Measurements from ENCODE around the gene REL. TPM values are rescaled to one million over a fixed set of nuclear protein-coding genes. Genes with fewer than 3 reads are reported as not detected.

Gene REL
- total RNA-seq, 6 experiments from 2014 or later, result 2.5 to 3.9 (median 3.3) TPM

DNA sequence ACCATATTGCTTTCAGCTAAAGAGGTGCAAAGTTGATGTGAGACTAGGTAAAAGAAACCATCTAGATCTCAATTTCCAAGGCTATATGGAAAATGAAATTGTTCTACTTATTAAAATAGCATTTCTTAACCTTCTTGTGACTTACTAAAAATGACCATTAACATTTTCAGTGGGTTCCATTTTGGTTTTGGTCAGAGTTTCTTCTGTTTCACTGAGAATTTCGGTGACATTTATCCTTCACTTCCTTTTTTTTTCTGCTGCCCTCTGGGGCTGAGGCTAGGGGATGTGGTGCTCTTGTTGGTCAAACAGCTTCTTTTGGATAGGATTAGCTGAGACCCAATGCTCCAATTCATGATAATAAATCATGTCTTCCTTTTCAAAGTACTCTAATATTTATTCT lies 44.3 kb upstream of the REL start:
- peaks cover 38% of the 10 kb centered on the region for H3K27me3 Mint-ChIP-seq (ENCODE audit: insufficient read depth)
- TF ChIP-seq, protein P1, sequence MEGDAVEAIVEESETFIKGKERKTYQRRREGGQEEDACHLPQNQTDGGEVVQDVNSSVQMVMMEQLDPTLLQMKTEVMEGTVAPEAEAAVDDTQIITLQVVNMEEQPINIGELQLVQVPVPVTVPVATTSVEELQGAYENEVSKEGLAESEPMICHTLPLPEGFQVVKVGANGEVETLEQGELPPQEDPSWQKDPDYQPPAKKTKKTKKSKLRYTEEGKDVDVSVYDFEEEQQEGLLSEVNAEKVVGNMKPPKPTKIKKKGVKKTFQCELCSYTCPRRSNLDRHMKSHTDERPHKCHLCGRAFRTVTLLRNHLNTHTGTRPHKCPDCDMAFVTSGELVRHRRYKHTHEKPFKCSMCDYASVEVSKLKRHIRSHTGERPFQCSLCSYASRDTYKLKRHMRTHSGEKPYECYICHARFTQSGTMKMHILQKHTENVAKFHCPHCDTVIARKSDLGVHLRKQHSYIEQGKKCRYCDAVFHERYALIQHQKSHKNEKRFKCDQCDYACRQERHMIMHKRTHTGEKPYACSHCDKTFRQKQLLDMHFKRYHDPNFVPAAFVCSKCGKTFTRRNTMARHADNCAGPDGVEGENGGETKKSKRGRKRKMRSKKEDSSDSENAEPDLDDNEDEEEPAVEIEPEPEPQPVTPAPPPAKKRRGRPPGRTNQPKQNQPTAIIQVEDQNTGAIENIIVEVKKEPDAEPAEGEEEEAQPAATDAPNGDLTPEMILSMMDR (IDR thresholded peaks at IDR 0.05), result no peak
- H3K9me3 Mint-ChIP-seq, result peaks cover 3% of the 10 kb centered on the region; the same call in 1 of the 2 replicates
- H3K27ac Mint-ChIP-seq, result no peak overlapping the region
- no peaks in the 10 kb centered on the region for H3K4me1 Mint-ChIP-seq (ENCODE audit: low read depth)
- no peak overlapping the region for H3K4me3 Mint-ChIP-seq
- DNase-seq, result no peak
- no peaks in the 10 kb centered on the region for H3K36me3 Mint-ChIP-seq (ENCODE audit: low read depth)

DNA sequence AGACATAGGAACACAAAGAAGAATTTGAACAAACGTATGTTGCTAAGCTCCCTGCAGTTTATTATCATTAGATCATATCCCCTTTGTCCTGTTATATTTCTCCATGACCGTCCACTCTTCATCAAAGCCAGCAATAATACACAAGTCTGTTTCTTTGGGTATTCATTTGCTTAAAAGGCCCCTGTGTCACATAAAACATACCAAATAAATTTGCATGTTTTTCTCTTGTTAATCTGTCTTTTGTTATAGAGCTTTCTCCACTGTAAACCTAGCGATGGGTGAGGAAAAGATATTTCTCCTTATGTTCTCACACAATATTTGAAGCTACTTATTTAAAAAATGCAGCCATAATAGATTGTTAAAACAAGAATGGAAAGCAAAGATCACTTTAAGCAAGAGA lies 42.9 kb upstream of the REL start:
- Mint-ChIP-seq H3K4me3 (no peak overlapping the region), H3K36me3 (ENCODE audit: low read depth) (no peaks in the 10 kb centered on the region)

DNA sequence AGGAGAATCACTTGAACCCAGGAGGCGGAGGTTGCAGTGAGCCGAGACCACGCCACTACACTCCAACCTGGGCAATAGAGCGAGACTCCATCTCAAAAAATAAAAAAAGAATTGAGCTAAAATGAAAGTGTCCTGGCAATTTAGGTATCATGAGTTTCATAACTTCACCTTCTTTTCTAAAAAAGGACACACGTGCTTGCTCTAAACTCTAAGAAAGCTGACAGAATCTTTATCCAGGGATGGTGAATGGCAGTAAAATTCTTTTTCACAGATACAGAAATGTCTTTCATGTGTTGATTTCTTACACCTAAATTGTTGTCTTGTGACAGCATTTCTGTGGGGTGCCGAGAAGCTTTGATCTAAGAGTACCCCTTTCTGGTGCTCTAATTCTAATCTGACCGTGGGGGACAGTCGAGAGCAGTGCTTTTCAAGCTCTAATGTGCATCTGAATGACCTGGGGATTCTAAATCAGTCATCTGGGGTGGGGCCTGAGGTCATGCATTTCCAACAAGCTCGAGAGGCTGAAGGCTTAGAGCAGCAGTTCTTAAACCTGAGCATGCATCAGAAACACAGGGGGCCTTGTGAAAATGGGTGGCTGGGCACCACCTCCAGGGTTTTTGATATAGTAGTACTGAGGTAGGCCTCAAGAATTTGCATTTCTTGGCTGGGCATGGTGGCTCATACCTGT lies 42.1 kb upstream of the REL start:
- TF ChIP-seq, protein P1 (IDR thresholded peaks at IDR 0.05), result no peak
- DNase-seq, result no peak
- Mint-ChIP-seq H3K27ac (no peak overlapping the region), H3K4me3 (no peak overlapping the region), H3K4me1 (ENCODE audit: low read depth) (no peaks in the 10 kb centered on the region), H3K27me3 (ENCODE audit: insufficient read depth) (peaks cover 34% of the 10 kb centered on the region), H3K9me3 (peaks cover 3% of the 10 kb centered on the region; the same call in 1 of the 2 replicates), H3K36me3 (ENCODE audit: low read depth) (no peaks in the 10 kb centered on the region)

More for the DNA sequence above, 42.9 kb upstream of the REL start:
- H3K27ac Mint-ChIP-seq, result no peak overlapping the region
- peaks cover 3% of the 10 kb centered on the region; the same call in 1 of the 2 replicates for H3K9me3 Mint-ChIP-seq
- no peak for DNase-seq
- peaks cover 36% of the 10 kb centered on the region for H3K27me3 Mint-ChIP-seq (ENCODE audit: insufficient read depth)
- no peaks in the 10 kb centered on the region for H3K4me1 Mint-ChIP-seq (ENCODE audit: low read depth)
- TF ChIP-seq, protein P1 (IDR thresholded peaks at IDR 0.05), result no peak

DNA sequence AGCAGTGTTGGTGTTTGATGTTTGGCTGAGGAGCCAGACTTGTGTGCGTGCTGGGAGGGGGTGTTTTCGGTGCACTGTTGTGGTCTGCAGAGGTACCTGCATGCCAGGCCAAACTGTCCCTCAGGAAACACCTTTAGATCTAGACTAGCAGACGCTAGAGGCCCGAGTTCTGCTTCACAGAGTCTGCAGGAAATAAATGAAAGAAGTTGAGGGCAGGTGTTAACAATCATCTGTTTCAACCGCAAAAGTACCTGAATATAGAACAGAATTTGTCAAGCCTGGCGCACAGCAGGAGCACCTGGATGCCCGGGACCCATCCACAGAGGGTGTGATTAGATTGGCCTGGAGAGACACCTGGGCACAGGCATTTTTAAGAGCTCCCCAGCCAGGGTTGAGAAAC lies 40.5 kb upstream of the REL start:
- no peaks in the 10 kb centered on the region for H3K36me3 Mint-ChIP-seq (ENCODE audit: low read depth)
- TF ChIP-seq, protein P1 (IDR thresholded peaks at IDR 0.05), result no peak
- peaks cover 18% of the 10 kb centered on the region for H3K27me3 Mint-ChIP-seq (ENCODE audit: insufficient read depth)
- H3K9me3 Mint-ChIP-seq, result no peaks in the 10 kb centered on the region
- no peak overlapping the region for H3K4me3 Mint-ChIP-seq
- no peak overlapping the region for H3K27ac Mint-ChIP-seq
- no peak for DNase-seq
- no peaks in the 10 kb centered on the region for H3K4me1 Mint-ChIP-seq (ENCODE audit: low read depth)

DNA sequence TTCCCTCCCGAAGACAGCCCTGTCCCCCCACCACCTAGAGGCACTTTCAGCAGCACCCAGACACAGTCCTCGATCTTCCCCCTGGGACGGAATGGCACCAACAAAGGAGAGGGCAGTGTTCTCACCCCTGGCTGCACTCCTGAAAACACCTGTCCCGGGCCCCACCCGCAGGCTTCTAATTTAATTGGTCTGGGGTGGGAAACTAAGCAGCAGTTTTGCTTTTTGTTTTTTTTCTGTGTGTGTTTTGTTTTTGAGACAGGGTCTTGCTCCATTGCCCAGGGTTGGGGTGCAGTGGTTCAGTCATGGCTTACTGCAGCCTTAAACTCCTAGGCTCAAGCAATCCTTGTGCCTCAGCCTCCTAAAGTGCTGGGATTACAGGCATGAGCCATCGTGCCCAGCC lies 38.4 kb upstream of the REL start:
- Mint-ChIP-seq H3K4me1 (ENCODE audit: low read depth) (no peaks in the 10 kb centered on the region), H3K27ac (no peak overlapping the region), H3K9me3 (no peaks in the 10 kb centered on the region), H3K27me3 (ENCODE audit: insufficient read depth) (peaks cover 14% of the 10 kb centered on the region), H3K4me3 (no peak overlapping the region), H3K36me3 (ENCODE audit: low read depth) (no peaks in the 10 kb centered on the region)
- no peak for DNase-seq
- TF ChIP-seq, protein P1 (IDR thresholded peaks at IDR 0.05), result no peak
